ENCODE data around the gene FGF8. TPM values are rescaled to one million over a fixed set of nuclear protein-coding genes. Genes with fewer than 3 reads are reported as not detected.

FGF8 gene
- total RNA-seq, 1 experiment from 2014 or later = 14.3 TPM

GRCh38 chr10:101778151-101778780, 2.4 kb upstream of the FGF8 start:
- Mint-ChIP-seq H3K27ac (peak overlapping the region in 1 of 3 experiments; percentile 59; a peak in 1 of 7 replicates), H3K9me3 (no peaks in the 10 kb centered on the region; a peak in 1 of 5 replicates), H3K4me3 (peak overlapping the region; percentile 61 to 86), H3K36me3 (ENCODE audit: insufficient read depth in 1 of 3, low read depth in 3 of 3) (peaks cover 6 to 9% (median 6%) of the 10 kb centered on the region in 3 experiments; a peak in 5 of 7 replicates), H3K27me3 (ENCODE audit: low read depth) (peaks cover 54% of the 10 kb centered on the region), H3K4me1 (peaks cover 47 to 70% of the 10 kb centered on the region in 2 experiments)
- Histone ChIP-seq H3K79me2 (ENCODE audit: insufficient read depth, low read length) (peaks cover 2% of the 10 kb centered on the region; the same call in 1 of the 2 replicates), H4K8ac (replicated peaks; ENCODE audit: insufficient read length, low read depth, low read length) (no peak overlapping the region), H3K79me1 (ENCODE audit: insufficient read depth, low read depth, low read length, poor library complexity, severe bottlenecking) (no peaks in the 10 kb centered on the region), H3K4me2 (ENCODE audit: insufficient read depth, insufficient read length, low read length) (peak overlapping the region; percentile 72), H4K5ac (ENCODE audit: insufficient read length, low read depth, low read length) (no peak overlapping the region), H3K4me1 (ENCODE audit: insufficient read depth, low read length) (peaks cover 5% of the 10 kb centered on the region; the same call in 1 of the 2 replicates), H3K23me2 (ENCODE audit: insufficient read length, low read depth, low read length, poor library complexity, severe bottlenecking) (peaks cover 38% of the 10 kb centered on the region), H2BK5ac (ENCODE audit: insufficient read length, low read length) (no peak overlapping the region), H4K91ac (ENCODE audit: insufficient read length, low read depth, low read length) (no peak overlapping the region), H3K18ac (ENCODE audit: insufficient read length, low read depth, low read length) (no peak overlapping the region), H2AK5ac (ENCODE audit: insufficient read length, low read length) (no peak overlapping the region), H3K4ac (ENCODE audit: low read depth, low read length) (no peak overlapping the region), H2BK120ac (ENCODE audit: low read depth, low read length, poor library complexity, severe bottlenecking) (no peak overlapping the region), H2AFZ (ENCODE audit: low read length) (no peak overlapping the region), H3K9ac (ENCODE audit: extremely low read depth, insufficient read length, low read length) (no peak overlapping the region), H2BK15ac (ENCODE audit: low read depth, low read length) (no peak overlapping the region), H3T11ph (ENCODE audit: low read length) (no peak overlapping the region), H3K9me3 (ENCODE audit: control insufficient read depth, low read depth, low read length) (no peaks in the 10 kb centered on the region), H2BK12ac (ENCODE audit: insufficient read length, low read depth, low read length) (no peak overlapping the region), H3K56ac (ENCODE audit: insufficient read length, low read depth, low read length) (no peak overlapping the region), H3K14ac (ENCODE audit: insufficient read depth, low read length) (no peak overlapping the region), H3K27me3 (ENCODE audit: insufficient read depth, low read length) (peaks cover 42% of the 10 kb centered on the region), H3K27ac (ENCODE audit: insufficient read length, low read depth, low read length) (no peak overlapping the region), H4K20me1 (ENCODE audit: control insufficient read depth, insufficient read depth, insufficient read length) (peaks cover 2% of the 10 kb centered on the region), H3K23ac (ENCODE audit: insufficient read length, low read depth, low read length) (no peak overlapping the region), H2BK20ac (ENCODE audit: low read depth, low read length, poor library complexity, severe bottlenecking) (no peak overlapping the region)
- no CpG with 5 or more reads among the region's 12 CpGs for WGBS (ENCODE audit: extremely low coverage, insufficient read length, low lambda C conversion rate)
- TF ChIP-seq CTCF (conservative IDR thresholded peaks at IDR 0.05) = no peak
- DNase-seq = no peak
